Upper lobe of right lung (tissue), 1 donor: ENCODE results near the gene POMGNT1. TPM values are rescaled to one million over a fixed set of nuclear protein-coding genes. Genes with fewer than 3 reads are reported as not detected.
A peak's percentile ranks its signal among the peaks of the same experiment; 100 is the strongest.

ENCODE experiments used
- ATAC-seq: fragments of 200-7000 bp; cut with Tn5 transposase; one replicate; pipeline ENCODE4 v1.9.1; 2020; ENCODE audit warnings: mild to moderate bottlenecking, moderate library complexity
- DNase-seq: peaks from one replicate; pipeline ENCODE4 v3.0.0-alpha.2; 2020
- H3K27ac ChIP-seq: fragments of 200-600 bp; one replicate; pipeline ENCODE4 v1.8.0; 2022
- H3K27me3 ChIP-seq: fragments of 200-600 bp; one replicate; pipeline ENCODE4 v1.8.0; 2022; ENCODE audit warnings: mild to moderate bottlenecking
- H3K36me3 ChIP-seq: fragments of 200-600 bp; one replicate; pipeline ENCODE4 v1.8.0; 2022
- H3K4me1 ChIP-seq: fragments of 200-600 bp; one replicate; pipeline ENCODE4 v1.8.0; 2022
- H3K4me3 ChIP-seq: fragments of 200-600 bp; one replicate; pipeline ENCODE4 v1.8.0; 2022; ENCODE audit warnings: mild to moderate bottlenecking
- H3K9me3 ChIP-seq: fragments of 200-600 bp; one replicate; pipeline ENCODE4 v1.8.0; 2022
- intact Hi-C: fragments of 100-400 bp; cut with DNase I; formaldehyde crosslinking; loops from one replicate; pipeline ENCODE4 v1.11.0; 2022
- total RNA-seq: library from RNA; stranded (reverse); fragmentation: NEBNext Ultra II Directional; extraction: Animal tissue kit (Norgen Biotek cat#: 25700); gene quantifications from one replicate; pipeline ENCODE4 v1.2.1, GENCODE V29; 2021
- TF ChIP-seq, protein P1 (sequence below): fragments of 200-600 bp; IDR thresholded peaks from one replicate; pipeline ENCODE4 v1.8.0; 2022; ENCODE audit warnings: antibody characterized with exemption
- donor health status: DM: no; HTN: yes; CAD: no; lungs with severe emphysema.

POMGNT1 gene
- total RNA-seq, 1 donor from 2014 or later, result 63.0 TPM

DNA sequence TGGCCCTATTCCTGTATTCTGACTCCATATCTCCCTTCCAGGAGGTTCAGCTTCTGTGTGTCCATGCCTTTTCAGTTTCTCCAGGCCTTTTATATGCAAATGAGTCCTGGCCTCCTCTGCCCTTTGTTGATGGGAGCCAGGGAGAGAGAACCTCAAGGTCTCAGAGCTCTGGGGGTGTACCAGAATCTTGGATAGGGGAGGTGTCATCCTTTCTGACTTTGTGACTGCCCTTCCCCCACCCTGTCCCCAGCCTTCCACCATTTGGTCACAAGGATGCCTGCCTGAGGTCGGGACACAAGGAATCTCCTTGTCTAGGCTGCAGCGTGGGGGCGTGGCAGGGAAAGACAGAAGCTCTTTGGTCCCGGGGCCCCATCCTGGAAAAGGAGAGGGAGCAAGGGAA is 23.5 kb upstream of the POMGNT1 start:
- TF ChIP-seq, protein P1, sequence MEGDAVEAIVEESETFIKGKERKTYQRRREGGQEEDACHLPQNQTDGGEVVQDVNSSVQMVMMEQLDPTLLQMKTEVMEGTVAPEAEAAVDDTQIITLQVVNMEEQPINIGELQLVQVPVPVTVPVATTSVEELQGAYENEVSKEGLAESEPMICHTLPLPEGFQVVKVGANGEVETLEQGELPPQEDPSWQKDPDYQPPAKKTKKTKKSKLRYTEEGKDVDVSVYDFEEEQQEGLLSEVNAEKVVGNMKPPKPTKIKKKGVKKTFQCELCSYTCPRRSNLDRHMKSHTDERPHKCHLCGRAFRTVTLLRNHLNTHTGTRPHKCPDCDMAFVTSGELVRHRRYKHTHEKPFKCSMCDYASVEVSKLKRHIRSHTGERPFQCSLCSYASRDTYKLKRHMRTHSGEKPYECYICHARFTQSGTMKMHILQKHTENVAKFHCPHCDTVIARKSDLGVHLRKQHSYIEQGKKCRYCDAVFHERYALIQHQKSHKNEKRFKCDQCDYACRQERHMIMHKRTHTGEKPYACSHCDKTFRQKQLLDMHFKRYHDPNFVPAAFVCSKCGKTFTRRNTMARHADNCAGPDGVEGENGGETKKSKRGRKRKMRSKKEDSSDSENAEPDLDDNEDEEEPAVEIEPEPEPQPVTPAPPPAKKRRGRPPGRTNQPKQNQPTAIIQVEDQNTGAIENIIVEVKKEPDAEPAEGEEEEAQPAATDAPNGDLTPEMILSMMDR, result no peak
- intact Hi-C loops, result no loop called here

DNA sequence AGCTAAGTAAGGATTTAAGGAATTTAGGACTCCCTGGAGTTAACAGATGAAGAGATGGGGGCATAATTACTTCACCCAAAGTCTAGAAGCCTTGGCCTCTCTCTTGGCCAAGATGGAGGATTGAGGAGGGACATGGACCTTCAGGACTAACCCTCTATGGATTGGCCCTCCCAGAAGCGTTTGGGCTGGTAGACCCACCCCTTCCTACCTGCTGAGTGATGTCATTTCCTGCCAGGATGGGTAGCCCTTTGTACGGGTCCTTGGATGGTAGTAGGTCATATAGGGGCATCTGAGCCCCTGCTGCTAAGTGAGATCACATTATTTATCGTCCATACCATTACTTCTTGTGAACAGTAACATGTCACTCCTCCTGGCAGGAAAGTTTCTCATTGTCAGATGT is 22.6 kb upstream of the POMGNT1 start:
- H3K27me3 ChIP-seq, result no peaks in the 10 kb centered on the region
- no peaks in the 10 kb centered on the region for H3K36me3 ChIP-seq
- no peak overlapping the region for H3K27ac ChIP-seq
- intact Hi-C loops, result no loop called here
- no peaks in the 10 kb centered on the region for H3K9me3 ChIP-seq
- H3K4me1 ChIP-seq, result no peaks in the 10 kb centered on the region
- no peak overlapping the region for H3K4me3 ChIP-seq
- no peak for DNase-seq
- TF ChIP-seq, protein P1, result no peak
- no peak for ATAC-seq

More for the DNA sequence above, 23.5 kb upstream of the POMGNT1 start:
- Histone ChIP-seq H3K4me1 (no peaks in the 10 kb centered on the region), H3K4me3 (no peak overlapping the region), H3K27me3 (no peaks in the 10 kb centered on the region), H3K9me3 (no peaks in the 10 kb centered on the region), H3K27ac (no peak overlapping the region), H3K36me3 (no peaks in the 10 kb centered on the region)
- ATAC-seq (no peak), DNase-seq (no peak)

GRCh38 chr1:46219551-46220520 is 21.6 kb upstream of the POMGNT1 start:
- ATAC-seq, result no peak
- Histone ChIP-seq H3K9me3 (no peaks in the 10 kb centered on the region), H3K4me1 (no peaks in the 10 kb centered on the region), H3K27me3 (no peaks in the 10 kb centered on the region), H3K4me3 (no peak overlapping the region), H3K36me3 (no peaks in the 10 kb centered on the region), H3K27ac (no peak overlapping the region)
- no peak for DNase-seq
- TF ChIP-seq, protein P1, result no peak
- intact Hi-C loops, result no loop called here

GRCh38 chr1:46218443-46218842 is 20.2 kb upstream of the POMGNT1 start:
- Histone ChIP-seq H3K4me1 (no peaks in the 10 kb centered on the region), H3K4me3 (no peak overlapping the region), H3K36me3 (no peaks in the 10 kb centered on the region), H3K9me3 (no peaks in the 10 kb centered on the region), H3K27ac (no peak overlapping the region), H3K27me3 (no peaks in the 10 kb centered on the region)
- DNase-seq (no peak), ATAC-seq (peak; percentile 46)
- intact Hi-C loops, result no loop called here
- TF ChIP-seq, protein P1, result no peak

GRCh38 chr1:46215504-46215903 is 17.3 kb upstream of the POMGNT1 start:
- Histone ChIP-seq H3K27ac (no peak overlapping the region), H3K36me3 (no peaks in the 10 kb centered on the region), H3K4me3 (no peak overlapping the region), H3K27me3 (no peaks in the 10 kb centered on the region), H3K9me3 (no peaks in the 10 kb centered on the region), H3K4me1 (no peaks in the 10 kb centered on the region)
- ATAC-seq, result no peak
- no peak for DNase-seq
- TF ChIP-seq, protein P1, result no peak
- intact Hi-C loops, result no loop called here
